ENCODE data around the gene PXDC1. TPM values are rescaled to one million over a fixed set of nuclear protein-coding genes. Genes with fewer than 3 reads are reported as not detected.

Gene PXDC1
- total RNA-seq, 4 donors from 2014 or later, result 58.4 to 103 (median 72.4) TPM

DNA sequence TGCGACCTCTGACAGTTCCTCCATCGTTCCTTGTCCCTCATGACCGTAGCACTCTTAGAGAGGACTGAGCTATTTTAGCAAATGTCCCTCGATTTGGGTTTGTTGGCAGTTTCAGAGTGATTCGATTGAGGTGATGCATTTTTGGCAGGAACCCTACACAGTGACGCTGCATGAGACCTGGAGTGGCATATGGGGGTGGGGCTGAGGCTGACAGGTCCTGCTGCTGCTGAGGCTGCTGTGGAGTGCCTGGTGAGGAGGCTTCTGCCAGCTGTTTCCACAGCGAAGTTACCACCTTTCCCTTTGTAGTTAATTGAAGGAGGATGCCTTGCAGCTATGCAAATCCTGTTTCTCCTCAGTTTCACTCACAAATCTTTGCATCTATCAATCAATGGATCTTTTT lies 19.8 kb downstream of the PXDC1 start:
- intact Hi-C loops (cut with DNase I; ENCODE audit: low total_unique reads), result loop anchor here (10.0 kb wide), 1 partner anchor 277 kb away; the partner anchor contains the start of gene SLC22A23
- H3K4me3 ChIP-seq (ENCODE audit: low read depth, poor library complexity, severe bottlenecking), result no peak overlapping the region
- WGBS, 2 donors, result 65 to 68% methylated on average over 7 of the region's 7 CpGs
- no peak for DNase-seq (ENCODE audit: low spot score in 2 of 2)
- TF ChIP-seq, protein P1, sequence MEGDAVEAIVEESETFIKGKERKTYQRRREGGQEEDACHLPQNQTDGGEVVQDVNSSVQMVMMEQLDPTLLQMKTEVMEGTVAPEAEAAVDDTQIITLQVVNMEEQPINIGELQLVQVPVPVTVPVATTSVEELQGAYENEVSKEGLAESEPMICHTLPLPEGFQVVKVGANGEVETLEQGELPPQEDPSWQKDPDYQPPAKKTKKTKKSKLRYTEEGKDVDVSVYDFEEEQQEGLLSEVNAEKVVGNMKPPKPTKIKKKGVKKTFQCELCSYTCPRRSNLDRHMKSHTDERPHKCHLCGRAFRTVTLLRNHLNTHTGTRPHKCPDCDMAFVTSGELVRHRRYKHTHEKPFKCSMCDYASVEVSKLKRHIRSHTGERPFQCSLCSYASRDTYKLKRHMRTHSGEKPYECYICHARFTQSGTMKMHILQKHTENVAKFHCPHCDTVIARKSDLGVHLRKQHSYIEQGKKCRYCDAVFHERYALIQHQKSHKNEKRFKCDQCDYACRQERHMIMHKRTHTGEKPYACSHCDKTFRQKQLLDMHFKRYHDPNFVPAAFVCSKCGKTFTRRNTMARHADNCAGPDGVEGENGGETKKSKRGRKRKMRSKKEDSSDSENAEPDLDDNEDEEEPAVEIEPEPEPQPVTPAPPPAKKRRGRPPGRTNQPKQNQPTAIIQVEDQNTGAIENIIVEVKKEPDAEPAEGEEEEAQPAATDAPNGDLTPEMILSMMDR (IDR thresholded peaks at IDR 0.05), result no peak
- TF ChIP-seq POLR2A (IDR thresholded peaks at IDR 0.05), result no peak

- 82 to 88% methylated on average over 9 of the region's 9 CpGs for WGBS, 2 donors
- intact Hi-C loops (cut with DNase I; ENCODE audit: low total_unique reads), result loop anchor here (10.0 kb wide), 1 partner anchor 275 kb away; the partner anchor contains the start of gene SLC22A23
- no peak for TF ChIP-seq POLR2A (IDR thresholded peaks at IDR 0.05)
- TF ChIP-seq, protein P1 (IDR thresholded peaks at IDR 0.05), result no peak
- peak in 1 of 2 donors; percentile 59 for DNase-seq (ENCODE audit: low spot score in 2 of 2)
- H3K4me3 ChIP-seq (ENCODE audit: low read depth, poor library complexity, severe bottlenecking), result no peak overlapping the region
Observed at GRCh38 chr6:3729603-3730344, 21.7 kb downstream of the PXDC1 start.

DNA sequence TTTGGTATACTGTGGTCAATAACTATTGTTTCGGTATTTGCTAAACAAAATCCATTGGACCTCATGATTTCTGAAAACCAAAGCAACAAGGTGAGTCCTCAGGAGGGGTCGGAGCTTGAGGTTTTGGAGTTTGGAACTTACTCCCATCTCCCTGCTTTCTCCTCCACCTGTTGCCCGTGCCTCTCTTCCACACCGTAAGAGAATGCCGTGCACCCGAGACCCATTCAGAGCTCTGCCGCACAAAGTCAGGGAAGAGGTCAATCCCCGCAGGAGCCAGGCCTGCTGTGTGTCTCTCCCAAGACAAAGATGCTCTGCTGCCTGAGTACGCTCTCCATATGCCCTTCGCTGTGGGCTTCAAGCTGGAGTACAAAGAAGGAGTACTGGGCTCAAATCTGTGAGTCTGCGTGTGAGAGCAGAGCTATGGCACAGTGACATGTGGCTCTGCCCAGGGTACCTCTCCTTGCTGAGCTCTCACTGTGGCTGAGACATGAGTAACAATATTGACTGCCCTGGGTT lies 23.9 kb downstream of the PXDC1 start:
- intact Hi-C loops (cut with DNase I; ENCODE audit: low total_unique reads), result no loop called here
- DNase-seq (ENCODE audit: low spot score in 2 of 2), result peak in 1 of 2 donors; percentile 75
- TF ChIP-seq, protein P1 (IDR thresholded peaks at IDR 0.05), result no peak
- no peak for TF ChIP-seq POLR2A (IDR thresholded peaks at IDR 0.05)
- no peak overlapping the region for H3K4me3 ChIP-seq (ENCODE audit: low read depth, poor library complexity, severe bottlenecking)
- 94 to 95% methylated on average over 11 of the region's 11 CpGs for WGBS, 2 donors

DNA sequence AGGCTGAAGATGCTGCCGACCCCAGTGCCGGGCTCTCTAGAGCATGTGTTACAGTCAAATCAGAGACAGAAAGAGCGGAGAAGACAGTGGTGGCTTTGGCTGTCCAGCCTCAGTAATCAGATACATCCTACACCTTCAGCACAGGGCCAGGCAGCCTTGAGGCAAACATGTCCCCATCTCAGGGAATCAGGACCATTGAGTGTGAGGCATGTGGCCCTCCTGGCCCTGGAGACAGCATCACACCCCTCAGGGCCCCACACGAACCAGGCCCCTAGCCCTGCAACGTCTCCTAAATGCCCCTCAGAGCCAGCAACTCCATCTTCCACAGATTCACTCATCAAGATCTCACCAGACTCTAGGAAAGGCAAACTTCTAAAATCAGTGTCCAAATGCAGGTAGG lies 24.5 kb downstream of the PXDC1 start:
- peak in 1 of 2 donors; percentile 79 for DNase-seq (ENCODE audit: low spot score in 2 of 2)
- intact Hi-C loops (cut with DNase I; ENCODE audit: low total_unique reads), result no loop called here

GRCh38 chr6:3726421-3726820 lies 25.1 kb downstream of the PXDC1 start:
- no peak for TF ChIP-seq POLR2A (IDR thresholded peaks at IDR 0.05)
- TF ChIP-seq, protein P1 (IDR thresholded peaks at IDR 0.05), result no peak

More for the DNA sequence above, 24.5 kb downstream of the PXDC1 start:
- 66 to 80% methylated on average over 5 of the region's 5 CpGs for WGBS, 2 donors
- TF ChIP-seq, protein P1 (IDR thresholded peaks at IDR 0.05), result no peak
- TF ChIP-seq POLR2A (IDR thresholded peaks at IDR 0.05), result no peak
- no peak overlapping the region for H3K4me3 ChIP-seq (ENCODE audit: low read depth, poor library complexity, severe bottlenecking)

More at GRCh38 chr6:3726421-3726820, 25.1 kb downstream of the PXDC1 start:
- H3K4me3 ChIP-seq (ENCODE audit: low read depth, poor library complexity, severe bottlenecking), result no peak overlapping the region
- DNase-seq (ENCODE audit: low spot score in 2 of 2), result peak in 1 of 2 donors; percentile 76
- 70 to 87% methylated on average over 10 to 13 of the region's 13 CpGs for WGBS, 2 donors
- intact Hi-C loops (cut with DNase I; ENCODE audit: low total_unique reads), result no loop called here

Measured in lower leg skin (tissue), 4 donors.